ENCODE measurements around the gene POLR2E. TPM values are rescaled to one million over a fixed set of nuclear protein-coding genes. Genes with fewer than 3 reads are reported as not detected.

POLR2E gene
- total RNA-seq, 1 experiment from 2014 or later, result 281 TPM

DNA sequence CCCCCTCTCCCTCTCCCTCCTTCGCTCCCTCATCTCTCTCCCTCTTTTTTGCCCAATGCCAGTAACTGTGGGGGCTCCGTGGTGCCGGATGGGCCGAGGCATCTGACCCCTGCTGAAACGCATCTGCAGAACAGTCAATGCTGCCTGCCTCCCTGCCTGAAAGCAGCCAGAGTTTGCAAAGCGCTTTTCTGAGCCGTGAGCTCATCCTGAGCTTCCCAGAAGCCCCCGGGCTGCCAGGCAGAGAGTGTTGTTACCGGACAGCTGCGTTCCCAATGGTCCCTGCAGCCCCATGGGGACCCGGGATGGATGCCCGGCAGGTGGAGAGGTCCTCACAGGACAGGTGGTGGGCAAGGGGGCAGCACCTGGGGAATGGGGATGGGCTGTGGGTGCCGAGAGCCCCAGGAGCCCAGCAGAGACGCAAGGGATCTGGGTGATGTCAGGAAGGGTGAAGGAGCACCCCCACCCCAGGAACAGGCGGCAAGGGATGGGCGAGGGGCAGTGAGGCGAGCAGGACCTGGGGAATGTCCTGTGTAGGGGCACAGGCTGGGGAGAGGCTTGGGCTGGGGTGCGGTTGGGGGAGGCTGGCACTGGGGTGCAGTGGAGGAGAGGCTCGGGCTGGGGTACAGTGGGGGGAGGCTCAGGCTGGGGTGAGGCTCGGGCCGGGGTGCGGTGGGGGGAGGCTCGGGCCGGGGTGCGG, 41.6 kb upstream of the POLR2E start:
- TF ChIP-seq ZBTB33 (IDR thresholded peaks at IDR 0.05; ENCODE audit: extremely low read depth, insufficient replicate concordance, low read length) (no peak), CBX3 (IDR thresholded peaks at IDR 0.05; ENCODE audit: low read depth) (no peak), JUND (IDR thresholded peaks at IDR 0.05) (no peak), FOSL1 (IDR thresholded peaks at IDR 0.05; ENCODE audit: low read depth) (no peak), ELF1 (IDR thresholded peaks at IDR 0.05; ENCODE audit: borderline replicate concordance, low read depth) (no peak), SIN3A (IDR thresholded peaks at IDR 0.05; ENCODE audit: low read depth) (no peak), CTCF (IDR thresholded peaks at IDR 0.05 in 2 of 3, conservative IDR thresholded peaks at IDR 0.05 in 1 of 3; ENCODE audit: borderline replicate concordance in 1 of 3, insufficient read depth in 1 of 3, low read depth in 2 of 3, low read length in 2 of 3) (no peak), ZFX (IDR thresholded peaks at IDR 0.05) (no peak), EGR1 (IDR thresholded peaks at IDR 0.05; ENCODE audit: low read depth) (no peak), TCF7L2 (IDR thresholded peaks at IDR 0.05; ENCODE audit: borderline replicate concordance, extremely low read depth, insufficient read depth, insufficient read length) (no peak), YY1 (IDR thresholded peaks at IDR 0.05; ENCODE audit: extremely low read depth, insufficient replicate concordance, low read depth, low read length) (no peak), EZH2phosphoT487 (IDR thresholded peaks at IDR 0.05; ENCODE audit: borderline replicate concordance) (no peak), RAD21 (IDR thresholded peaks at IDR 0.05; ENCODE audit: low read depth) (no peak), SP1 (IDR thresholded peaks at IDR 0.05; ENCODE audit: low read depth) (no peak)
- TF ChIP-seq, protein P1, sequence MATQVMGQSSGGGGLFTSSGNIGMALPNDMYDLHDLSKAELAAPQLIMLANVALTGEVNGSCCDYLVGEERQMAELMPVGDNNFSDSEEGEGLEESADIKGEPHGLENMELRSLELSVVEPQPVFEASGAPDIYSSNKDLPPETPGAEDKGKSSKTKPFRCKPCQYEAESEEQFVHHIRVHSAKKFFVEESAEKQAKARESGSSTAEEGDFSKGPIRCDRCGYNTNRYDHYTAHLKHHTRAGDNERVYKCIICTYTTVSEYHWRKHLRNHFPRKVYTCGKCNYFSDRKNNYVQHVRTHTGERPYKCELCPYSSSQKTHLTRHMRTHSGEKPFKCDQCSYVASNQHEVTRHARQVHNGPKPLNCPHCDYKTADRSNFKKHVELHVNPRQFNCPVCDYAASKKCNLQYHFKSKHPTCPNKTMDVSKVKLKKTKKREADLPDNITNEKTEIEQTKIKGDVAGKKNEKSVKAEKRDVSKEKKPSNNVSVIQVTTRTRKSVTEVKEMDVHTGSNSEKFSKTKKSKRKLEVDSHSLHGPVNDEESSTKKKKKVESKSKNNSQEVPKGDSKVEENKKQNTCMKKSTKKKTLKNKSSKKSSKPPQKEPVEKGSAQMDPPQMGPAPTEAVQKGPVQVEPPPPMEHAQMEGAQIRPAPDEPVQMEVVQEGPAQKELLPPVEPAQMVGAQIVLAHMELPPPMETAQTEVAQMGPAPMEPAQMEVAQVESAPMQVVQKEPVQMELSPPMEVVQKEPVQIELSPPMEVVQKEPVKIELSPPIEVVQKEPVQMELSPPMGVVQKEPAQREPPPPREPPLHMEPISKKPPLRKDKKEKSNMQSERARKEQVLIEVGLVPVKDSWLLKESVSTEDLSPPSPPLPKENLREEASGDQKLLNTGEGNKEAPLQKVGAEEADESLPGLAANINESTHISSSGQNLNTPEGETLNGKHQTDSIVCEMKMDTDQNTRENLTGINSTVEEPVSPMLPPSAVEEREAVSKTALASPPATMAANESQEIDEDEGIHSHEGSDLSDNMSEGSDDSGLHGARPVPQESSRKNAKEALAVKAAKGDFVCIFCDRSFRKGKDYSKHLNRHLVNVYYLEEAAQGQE (IDR thresholded peaks at IDR 0.05; ENCODE audit: low read depth), result no peak
- ChIA-PET RAD21 (ENCODE audit: low non-redundant PET in 1 of 2, low total read pairs in 2 of 2, uncharacterized antibody in 2 of 2, unreplicated experiment in 2 of 2) (no interaction called here), POLR2A (no interaction called here), CTCF (no interaction called here)
- ATAC-seq (no peak), DNase-seq (ENCODE audit: low read depth, low spot score) (no peak)
- Histone ChIP-seq H3K9me3 (ENCODE audit: control insufficient read depth in 1 of 2, insufficient read depth in 1 of 2, low read depth in 1 of 2, low read length in 2 of 2) (no peaks in the 10 kb centered on the region), H3K27ac (ENCODE audit: low read depth, low read length) (peak overlapping the region; percentile 18; the same call in 1 of the 2 replicates), H3K4me1 (ENCODE audit: control insufficient read depth in 1 of 2, insufficient read depth in 2 of 2, low read length in 2 of 2) (peaks cover 0 to 4% of the 10 kb centered on the region in 2 experiments; a peak in 1 of 4 replicates), H3K4me3 (replicated peaks in 1 of 2; ENCODE audit: low read depth in 1 of 2, low read length in 2 of 2) (no peak overlapping the region), H2AFZ (ENCODE audit: low read depth, low read length, poor library complexity, severe bottlenecking) (no peak overlapping the region), H3K79me2 (ENCODE audit: insufficient read depth, low read length) (peaks cover 19% of the 10 kb centered on the region; the same call in 1 of the 2 replicates), H3K9ac (ENCODE audit: low read length) (no peak overlapping the region), H4K20me1 (ENCODE audit: insufficient read depth) (no peaks in the 10 kb centered on the region), H3K4me2 (ENCODE audit: low read length) (no peak overlapping the region), H3K36me3 (ENCODE audit: control insufficient read depth in 1 of 2, insufficient read depth in 2 of 2, low read length in 2 of 2) (peaks cover 0 to 8% of the 10 kb centered on the region in 2 experiments; a peak in 1 of 4 replicates), H3K9me2 (ENCODE audit: insufficient read depth) (no peaks in the 10 kb centered on the region), H3K27me3 (ENCODE audit: insufficient read depth, low read length) (no peaks in the 10 kb centered on the region)
- intact Hi-C loops (cut with micrococcal nuclease), result no loop called here
- BruUV-seq (replicated peaks), result no TSS peak
